NB4 (cell line): ENCODE results near the gene RASA3.

Source experiments
- POLR2A ChIP-seq: IDR thresholded peaks from 2 replicates; pipeline ENCODE4 v1.6.1; 2011; ENCODE audit warnings: mild to moderate bottlenecking; ENCODE audit not compliant: insufficient read length; ENCODE audit errors: extremely low read depth
- TF ChIP-seq, protein P1 (sequence below): IDR thresholded peaks from one replicate; pipeline ENCODE4 v1.5.1; 2012; ENCODE audit warnings: low read depth, low read length
- TF ChIP-seq, protein P2 (sequence below): IDR thresholded peaks from 2 replicates; pipeline ENCODE4 v1.6.1; 2011; ENCODE audit warnings: low read depth, low read length

DNA sequence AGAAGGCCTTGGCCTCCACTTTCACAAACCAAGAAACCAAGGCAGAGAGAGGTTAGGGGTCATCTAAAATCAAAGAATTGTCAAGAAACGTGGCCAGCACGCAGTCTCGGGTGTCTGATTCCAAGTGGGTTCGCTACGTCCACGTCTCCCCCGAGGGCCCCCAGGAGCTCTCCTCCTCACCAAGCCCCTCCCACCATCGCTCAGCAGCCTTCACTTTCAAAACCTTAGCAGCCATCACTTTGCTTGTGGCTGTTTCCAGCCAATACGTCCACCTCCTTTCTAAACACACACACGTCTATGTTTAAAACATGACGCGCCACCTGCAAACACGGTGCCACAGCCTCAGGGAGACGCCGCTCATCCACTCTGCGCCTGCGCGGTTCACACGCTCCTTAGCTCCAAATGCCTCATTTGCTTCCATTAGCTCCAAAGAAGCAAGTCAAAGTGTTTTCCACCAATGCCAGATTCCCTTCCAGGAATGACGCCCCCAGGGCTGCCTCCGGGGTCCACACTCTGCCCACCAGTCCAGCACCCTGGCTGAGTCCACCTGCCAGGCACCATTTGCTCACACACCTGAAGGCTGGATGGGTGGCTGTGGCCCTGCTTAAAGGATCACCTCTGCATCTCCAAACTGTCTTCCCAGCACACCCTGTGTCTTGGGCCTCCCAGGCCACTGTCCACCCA lies 5.5 kb downstream of the RASA3 start:
- TF ChIP-seq, protein P1, sequence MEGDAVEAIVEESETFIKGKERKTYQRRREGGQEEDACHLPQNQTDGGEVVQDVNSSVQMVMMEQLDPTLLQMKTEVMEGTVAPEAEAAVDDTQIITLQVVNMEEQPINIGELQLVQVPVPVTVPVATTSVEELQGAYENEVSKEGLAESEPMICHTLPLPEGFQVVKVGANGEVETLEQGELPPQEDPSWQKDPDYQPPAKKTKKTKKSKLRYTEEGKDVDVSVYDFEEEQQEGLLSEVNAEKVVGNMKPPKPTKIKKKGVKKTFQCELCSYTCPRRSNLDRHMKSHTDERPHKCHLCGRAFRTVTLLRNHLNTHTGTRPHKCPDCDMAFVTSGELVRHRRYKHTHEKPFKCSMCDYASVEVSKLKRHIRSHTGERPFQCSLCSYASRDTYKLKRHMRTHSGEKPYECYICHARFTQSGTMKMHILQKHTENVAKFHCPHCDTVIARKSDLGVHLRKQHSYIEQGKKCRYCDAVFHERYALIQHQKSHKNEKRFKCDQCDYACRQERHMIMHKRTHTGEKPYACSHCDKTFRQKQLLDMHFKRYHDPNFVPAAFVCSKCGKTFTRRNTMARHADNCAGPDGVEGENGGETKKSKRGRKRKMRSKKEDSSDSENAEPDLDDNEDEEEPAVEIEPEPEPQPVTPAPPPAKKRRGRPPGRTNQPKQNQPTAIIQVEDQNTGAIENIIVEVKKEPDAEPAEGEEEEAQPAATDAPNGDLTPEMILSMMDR = no peak
- TF ChIP-seq POLR2A = no peak
- TF ChIP-seq, protein P2, sequence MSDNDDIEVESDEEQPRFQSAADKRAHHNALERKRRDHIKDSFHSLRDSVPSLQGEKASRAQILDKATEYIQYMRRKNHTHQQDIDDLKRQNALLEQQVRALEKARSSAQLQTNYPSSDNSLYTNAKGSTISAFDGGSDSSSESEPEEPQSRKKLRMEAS = no peak
